GM12878 (cell line): ENCODE measurements around the gene NOC4L. TPM values are rescaled to one million over a fixed set of nuclear protein-coding genes. Genes with fewer than 3 reads are reported as not detected.

Source experiments
- ATAC-seq: fragments of 200-7000 bp; cut with Tn5 transposase; 3 replicates; pipeline ENCODE4 v1.9.1; 2020; ENCODE audit warnings: mild to moderate bottlenecking, moderate library complexity
- BruUV-seq: library from RNA; stranded (reverse); fragments of 400-500 nt; replicated peaks from 2 replicates; lab custom pipeline; 2021; lab: Mats Ljungman, UMichigan
- CTCF ChIA-PET: fragments of 300-600 bp; sonication (Branson Sonifier 250); formaldehyde crosslinking; extraction: SDS; loops from one replicate; lab custom pipeline; 2021; ENCODE audit warnings: inconsistent platforms; lab: Yijun Ruan, JAX
- POLR2A ChIA-PET: fragments of 350-600 bp; formaldehyde crosslinking; extraction: SDS; loops from one replicate; lab custom pipeline; 2021; ENCODE audit warnings: inconsistent platforms; lab: Charles Lee
- RAD21 ChIA-PET: fragments of 300-600 bp; sonication (Branson Sonifier 250); formaldehyde crosslinking; loops from one replicate; lab custom pipeline; 2023; ENCODE audit warnings: antibody characterized with exemption; ENCODE audit not compliant: unreplicated experiment; lab: Charles Lee
- SMC1A ChIA-PET: fragments of 300-600 bp; sonication (Branson Sonifier 250); formaldehyde crosslinking; loops from one replicate; lab custom pipeline; 2023; ENCODE audit not compliant: unreplicated experiment, uncharacterized antibody; lab: Charles Lee
- DNase-seq: peaks from one replicate; pipeline ENCODE4 v3.0.0-alpha.2; 2011; ENCODE audit warnings: low read depth, low spot score
- FAIRE-seq: peaks from 3 replicates; lab custom pipeline; 2011; peaks lifted over from hg19 to GRCh38; lab: Jason Lieb, UNC
- H2AFZ ChIP-seq: 2 replicates; pipeline ENCODE4 v1.6.0; 2011; ENCODE audit warnings: low read depth, low read length, control low read depth; ENCODE audit not compliant: control insufficient read depth
- H3K27ac ChIP-seq: 2 replicates; pipeline ENCODE4 v1.5.1; 2011; ENCODE audit warnings: control low read depth; ENCODE audit not compliant: control insufficient read depth, insufficient read depth
- H3K27me3 ChIP-seq, 2 experiments: replicated peaks in 1 of 2; 2 replicates each; pipeline versions ENCODE4 v1.6.0 to v1.6.1; 2011; ENCODE audit warnings: low read length in 1 of 2; ENCODE audit not compliant: control insufficient read depth in 2 of 2, insufficient read depth in 2 of 2
- H3K36me3 ChIP-seq, 2 experiments: 2 replicates each; pipeline ENCODE4 v1.5.1; 2011; ENCODE audit warnings: low read length in 1 of 2; ENCODE audit not compliant: control insufficient read depth in 2 of 2, insufficient read depth in 2 of 2
- H3K4me1 ChIP-seq: 2 replicates; pipeline ENCODE4 v1.6.1; 2011; ENCODE audit warnings: mild to moderate bottlenecking, low read length, moderate library complexity, mixed read lengths; ENCODE audit not compliant: control insufficient read depth, insufficient read depth
- H3K4me2 ChIP-seq: 2 replicates; pipeline ENCODE4 v1.6.0; 2011; ENCODE audit warnings: control low read depth; ENCODE audit not compliant: control insufficient read depth, insufficient read depth
- H3K4me3 ChIP-seq: fragments of 200-600 bp; sonication (generic); 2 replicates; pipeline ENCODE4 v1.5.1; 2016
- H3K79me2 ChIP-seq: 2 replicates; pipeline ENCODE4 v1.6.0; 2011; ENCODE audit warnings: low read length; ENCODE audit not compliant: control insufficient read depth, insufficient read depth
- H3K9ac ChIP-seq: 2 replicates; pipeline ENCODE4 v1.8.0; 2011; ENCODE audit warnings: low read length, control low read depth, mixed read lengths; ENCODE audit not compliant: control insufficient read depth, insufficient read depth
- H3K9me3 ChIP-seq: replicated peaks from 3 replicates; pipeline ENCODE4 v1.5.1; 2011; ENCODE audit warnings: mild to moderate bottlenecking, low read length; ENCODE audit not compliant: control insufficient read depth, insufficient read depth
- H4K20me1 ChIP-seq: 2 replicates; pipeline ENCODE4 v1.6.0; 2011; ENCODE audit not compliant: control insufficient read depth, insufficient read depth
- EGR1 ChIP-seq, 2 experiments: IDR thresholded peaks; 1 replicate in 1 of 2; 2 replicates in 1 of 2; pipeline ENCODE4 v1.6.1; 2011 to 2012; ENCODE audit warnings: low read depth in 2 of 2, low read length in 2 of 2, borderline replicate concordance in 1 of 2, mild to moderate bottlenecking in 1 of 2, moderate library complexity in 1 of 2
- FOXK2 ChIP-seq: fragments of 450-650 bp; IDR thresholded peaks from 2 replicates; pipeline ENCODE4 v1.6.1; 2017; ENCODE audit warnings: mild to moderate bottlenecking, moderate library complexity
- HDAC2 ChIP-seq: fragments of 200-600 bp; sonication (generic); IDR thresholded peaks from 2 replicates; pipeline ENCODE4 v1.6.1; 2017
- MTA3 ChIP-seq: IDR thresholded peaks from 2 replicates; pipeline ENCODE4 v1.6.1; 2012; ENCODE audit warnings: low read length, inconsistent platforms, borderline replicate concordance
- NKRF ChIP-seq: fragments of 450-650 bp; conservative IDR thresholded peaks from 2 replicates; pipeline ENCODE4 v1.6.1; 2017; ENCODE audit warnings: mild to moderate bottlenecking, moderate library complexity
- NRF1 ChIP-seq: conservative IDR thresholded peaks from 2 replicates; pipeline ENCODE4 v1.6.1; 2011; ENCODE audit warnings: mild to moderate bottlenecking, low read depth, low read length, improper control_type of control experiment
- PKNOX1 ChIP-seq: fragments of 450-650 bp; IDR thresholded peaks from 2 replicates; pipeline ENCODE4 v1.6.1; 2016; ENCODE audit warnings: mild to moderate bottlenecking
- POLR2AphosphoS5 ChIP-seq: IDR thresholded peaks from 2 replicates; pipeline ENCODE4 v1.6.1; 2011; ENCODE audit warnings: mild to moderate bottlenecking, low read length, inconsistent platforms
- SMC3 ChIP-seq: IDR thresholded peaks from 2 replicates; pipeline ENCODE4 v1.6.1; 2011; ENCODE audit warnings: low read length, improper control_type of control experiment, borderline replicate concordance
- TCF12 ChIP-seq: IDR thresholded peaks from 2 replicates; pipeline ENCODE4 v1.6.1; 2011; ENCODE audit warnings: low read depth, mild to moderate bottlenecking, low read length
- USF2 ChIP-seq: IDR thresholded peaks from 2 replicates; pipeline ENCODE4 v1.6.1; 2011; ENCODE audit warnings: low read depth, low read length, improper control_type of control experiment, borderline replicate concordance
- ZBTB33 ChIP-seq: fragments of 450-650 bp; IDR thresholded peaks from 2 replicates; pipeline ENCODE4 v1.6.1; 2017; ENCODE audit warnings: mild to moderate bottlenecking
- ZNF274 ChIP-seq: IDR thresholded peaks from one replicate; pipeline ENCODE4 v1.8.0; 2011; ENCODE audit not compliant: insufficient read length, insufficient read depth
- WGBS: methylation state at CpG from one replicate; pipeline ENCODE4 v1.1.6; 2016; ENCODE audit warnings: low lambda C conversion rate; ENCODE audit not compliant: insufficient replicate concordance, insufficient coverage; ENCODE audit errors: missing lambda C conversion rate; 5-methylcytosine and 5-hydroxymethylcytosine counted together
- in situ Hi-C: fragments of 300-500 bp; cut with MboI; formaldehyde crosslinking; loops from 9 replicates; pipeline ENCODE4 v1.14.3; 2018; ENCODE audit warnings: mixed read lengths
- intact Hi-C: fragments of 100-400 bp; cut with micrococcal nuclease; formaldehyde crosslinking; loops from one replicate; pipeline ENCODE4 v1.14.2; 2022; ENCODE audit not compliant: unreplicated experiment
- polyA plus RNA-seq, 11 experiments: library from polyadenylated mRNA; depleted of rRNA in 4 of 11; unstranded in 6 of 11; stranded (reverse) in 5 of 11; fragments of >200 nt; fragmentation: Nextera tagmentation in 4 of 11; fragmentation: Illumina TruSeq in 1 of 11; extraction: Ambion mirVana in 4 of 11; extraction: Trizol in 1 of 11; gene quantifications; 1 replicate in 1 of 11; 2 replicates in 10 of 11; pipeline versions ENCODE4 v1.2.1 to v1.2.3, GENCODE V29; 2011 to 2016; ENCODE audit warnings: inconsistent platforms in 2 of 11, missing spikeins in 2 of 11, low read depth in 1 of 11
- total RNA-seq, 4 experiments: library from RNA; depleted of rRNA in 3 of 4; stranded (reverse); fragments of >200 nt in 3 of 4; fragmentation: Illumina TruSeq in 1 of 4; extraction: Trizol in 1 of 4; gene quantifications; 2 replicates each; pipeline versions ENCODE4 v1.2.1 to v1.2.3, GENCODE V29; 2013 to 2021

Gene NOC4L
- total and polyA plus RNA-seq, 10 of the 15 experiments (the other 5 are each of a cell fraction or from before 2014, with no cell fraction given): 0.72 to 68.2 (median 15.2) TPM

GRCh38 chr12:132102297-132102696, 42.0 kb upstream of the NOC4L start:
- CTCF ChIA-PET: no interaction called here

More at GRCh38 chr12:132102297-132102696, 42.0 kb upstream of the NOC4L start:
- Histone ChIP-seq H3K4me2 (no peak overlapping the region), H3K36me3 (peaks cover 3 to 7% of the 10 kb centered on the region in 2 experiments; a peak in 3 of 4 replicates), H3K9me3 (no peaks in the 10 kb centered on the region), H3K4me3 (no peak overlapping the region), H4K20me1 (no peaks in the 10 kb centered on the region), H3K27me3 (no peaks in the 10 kb centered on the region), H3K79me2 (no peaks in the 10 kb centered on the region), H3K4me1 (no peaks in the 10 kb centered on the region), H3K27ac (no peak overlapping the region), H3K9ac (no peak overlapping the region), H2AFZ (no peak overlapping the region)
- WGBS: 85% methylated on average over 9 of the region's 9 CpGs
- POLR2A ChIA-PET: no interaction called here
- no TSS peak for BruUV-seq
- SMC1A ChIA-PET: no interaction called here
- TF ChIP-seq EGR1 (IDR thresholded peaks at IDR 0.05; ENCODE audit: borderline replicate concordance in 1 of 2, low read depth in 2 of 2, low read length in 2 of 2): no peak
- no peak for TF ChIP-seq NKRF
- no peak for TF ChIP-seq SMC3
- no peak for TF ChIP-seq TCF12
- TF ChIP-seq HDAC2: no peak
- TF ChIP-seq FOXK2: no peak
- TF ChIP-seq ZBTB33: no peak
- no peak for TF ChIP-seq USF2
- no peak for TF ChIP-seq ZNF274
- TF ChIP-seq POLR2AphosphoS5: no peak
- no peak for TF ChIP-seq MTA3
- TF ChIP-seq NRF1: no peak
- no peak for TF ChIP-seq PKNOX1
- in situ Hi-C loops: no loop called here
- ATAC-seq (no peak), FAIRE-seq (no peak), DNase-seq (no peak)
- RAD21 ChIA-PET: no interaction called here
- intact Hi-C loops: no loop called here
